Thymus (tissue), 11 donors: ENCODE results near the gene FAM169A. TPM values are rescaled to one million over a fixed set of nuclear protein-coding genes. Genes with fewer than 3 reads are reported as not detected.
"Not testable (repeated sequence)": the region's sequence is repeated elsewhere in the genome, so short reads cannot be mapped to it uniquely, and the experiment has no call there.

Source experiments
- DNase-seq, 9 donors: peaks; one replicate each; pipeline ENCODE4 v3.0.0-alpha.2; 2013; ENCODE audit warnings: low spot score in 9 of 9, low read depth in 6 of 9, missing footprints in 1 of 9
- H3K27ac ChIP-seq, 2 donors: one replicate each; pipeline ENCODE4 v1.5.1; 2013; ENCODE audit warnings: control low read depth in 1 of 2, low read depth in 1 of 2, low read length in 1 of 2, mild to moderate bottlenecking in 1 of 2, moderate library complexity in 1 of 2
- H3K27me3 ChIP-seq, 2 donors: one replicate each; pipeline ENCODE4 v1.5.1; 2013; ENCODE audit warnings: low read length in 1 of 2; ENCODE audit not compliant: control insufficient read depth in 2 of 2, insufficient read depth in 1 of 2
- H3K36me3 ChIP-seq, 2 donors: one replicate each; pipeline ENCODE4 v1.5.1; 2013; ENCODE audit warnings: low read length in 1 of 2, mild to moderate bottlenecking in 1 of 2, moderate library complexity in 1 of 2; ENCODE audit not compliant: control insufficient read depth in 2 of 2, insufficient read depth in 2 of 2
- H3K4me1 ChIP-seq, 2 donors: one replicate each; pipeline ENCODE4 v1.5.1; 2013; ENCODE audit warnings: low read length in 2 of 2; ENCODE audit not compliant: control insufficient read depth in 2 of 2, insufficient read depth in 2 of 2
- H3K4me3 ChIP-seq, 2 donors: one replicate each; pipeline ENCODE4 v1.5.1; 2013; ENCODE audit warnings: low read length in 2 of 2, control low read depth in 1 of 2, mild to moderate bottlenecking in 1 of 2
- H3K9me3 ChIP-seq, 2 donors: one replicate each; pipeline ENCODE4 v1.5.1; 2013; ENCODE audit warnings: low read length in 1 of 2, mild to moderate bottlenecking in 1 of 2; ENCODE audit not compliant: control insufficient read depth in 2 of 2, insufficient read depth in 1 of 2
- WGBS: extraction: QIAGEN DNeasy Blood & Tissue Kit; methylation state at CpG from one replicate; pipeline ENCODE4 v1.1.7; 2013; 5-methylcytosine and 5-hydroxymethylcytosine counted together
- polyA plus RNA-seq: library from polyadenylated mRNA; stranded (reverse); fragments of 200-250 nt; gene quantifications from one replicate; pipeline ENCODE4 v1.2.3, GENCODE V29; 2013
- total RNA-seq: library from RNA; stranded (reverse); fragments of 120-200 nt; gene quantifications from one replicate; pipeline ENCODE4 v1.2.4, GENCODE V29; 2013
- donor health status: healthy.

The FAM169A gene
- total and polyA plus RNA-seq, 2 donors = 5.3 to 11.6 TPM

DNA sequence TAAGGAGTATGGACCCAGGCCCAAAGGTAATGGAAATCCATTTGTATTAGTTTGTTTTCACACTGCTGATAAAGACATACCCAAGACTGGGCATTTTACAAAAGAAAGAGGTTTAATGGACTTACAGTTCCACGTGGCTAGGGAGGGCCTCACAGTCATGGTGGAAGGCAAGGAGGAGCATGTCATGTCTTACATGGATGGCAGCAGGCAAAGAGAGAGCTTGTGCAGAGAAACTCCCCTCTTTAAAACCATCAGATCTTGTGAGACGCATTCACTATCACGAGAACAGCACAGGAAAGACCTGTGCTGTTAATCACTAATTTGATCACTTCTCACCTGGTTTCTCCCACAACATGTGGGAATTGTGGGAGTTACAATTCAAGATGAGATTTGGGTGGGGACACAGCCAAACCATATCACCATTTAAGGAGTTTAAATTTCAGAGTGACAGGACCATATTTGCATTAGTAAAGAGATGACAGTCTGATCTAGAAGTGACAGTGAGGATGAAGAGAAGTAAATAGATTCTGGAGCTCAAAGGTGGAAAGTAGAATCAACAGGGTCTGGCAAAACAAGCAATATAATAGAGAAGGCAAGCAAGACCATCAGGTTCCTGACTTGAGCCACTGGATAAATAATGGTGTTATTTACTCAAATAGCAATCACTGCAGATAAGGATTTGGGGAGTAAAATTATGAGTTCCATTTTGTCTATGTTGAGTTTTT lies 7.5 kb upstream of the FAM169A start:
- no peaks in the 10 kb centered on the region for H3K4me1 ChIP-seq
- no peak overlapping the region for H3K4me3 ChIP-seq
- peaks cover 0 to 2% of the 10 kb centered on the region in 2 donors for H3K27me3 ChIP-seq
- WGBS = 93% methylated on average over 3 of the region's 3 CpGs
- H3K27ac ChIP-seq = no peak overlapping the region
- DNase-seq = no peak
- H3K36me3 ChIP-seq = no peaks in the 10 kb centered on the region
- no peaks in the 10 kb centered on the region for H3K9me3 ChIP-seq

- H3K4me1 ChIP-seq = peaks cover 1 to 6% of the 10 kb centered on the region in 2 donors
- WGBS = 96% methylated on average over 3 of the region's 3 CpGs
- no peaks in the 10 kb centered on the region for H3K36me3 ChIP-seq
- no peaks in the 10 kb centered on the region for H3K9me3 ChIP-seq
- H3K4me3 ChIP-seq = no peak overlapping the region
- H3K27ac ChIP-seq = no peak overlapping the region
- H3K27me3 ChIP-seq = peaks cover 6 to 17% of the 10 kb centered on the region in 2 donors
- no peak for DNase-seq
Measured at GRCh38 chr5:74870299-74871067, 4.3 kb upstream of the FAM169A start.

DNA sequence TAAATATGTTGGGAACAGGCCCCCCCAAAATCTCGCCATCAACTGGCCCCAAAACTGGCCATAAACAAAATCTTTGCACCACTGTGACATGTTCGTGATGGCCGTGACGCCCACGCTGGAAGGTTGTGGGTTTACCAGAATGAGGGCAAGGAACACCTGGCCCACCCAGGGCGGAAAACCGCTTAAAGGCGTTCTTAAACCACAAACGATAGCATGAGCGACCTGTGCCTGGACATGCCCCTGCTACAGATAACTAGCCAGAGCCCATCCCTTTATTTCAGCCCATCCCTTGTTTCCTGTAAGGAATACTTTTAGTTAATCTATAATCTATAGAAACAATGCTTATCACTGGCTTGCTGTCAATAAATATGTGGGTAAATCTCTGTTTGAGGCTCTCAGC lies 3.2 kb upstream of the FAM169A start:
- not testable (repeated sequence) for H3K9me3 ChIP-seq, H3K36me3 ChIP-seq, H3K4me3 ChIP-seq, DNase-seq, H3K27ac ChIP-seq
- WGBS = 82% methylated on average over 10 of the region's 10 CpGs
- Histone ChIP-seq H3K4me1 (peaks cover 8 to 12% of the 10 kb centered on the region in 2 donors), H3K27me3 (peaks cover 6 to 24% of the 10 kb centered on the region in 2 donors)

DNA sequence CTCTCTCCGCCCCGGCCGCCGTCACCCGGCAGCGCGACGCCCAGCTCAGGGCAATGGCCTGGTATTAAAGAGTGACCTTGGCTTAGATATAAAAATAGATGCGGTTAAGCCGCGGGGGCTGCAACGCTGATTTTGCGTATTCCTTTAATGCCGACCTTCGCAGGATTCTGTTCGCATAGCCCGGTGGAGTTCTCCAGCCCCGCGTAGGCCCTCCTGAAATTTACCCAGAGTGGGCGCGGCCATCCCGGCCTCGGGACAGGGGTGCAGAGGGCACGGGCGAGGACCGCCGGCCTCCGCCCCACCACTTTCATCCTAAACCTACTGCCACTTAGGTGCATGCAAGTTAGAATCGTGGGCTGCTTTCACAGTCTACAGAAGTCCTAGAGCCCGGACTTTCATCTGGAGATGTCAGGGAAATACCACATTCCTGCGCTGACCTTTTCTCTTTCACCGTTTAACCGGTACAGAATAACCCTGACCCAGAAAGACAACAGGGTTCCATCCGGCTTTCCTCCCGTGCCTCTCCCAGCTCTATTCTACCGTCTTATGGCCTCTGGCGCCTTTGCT lies 492 bp upstream of the FAM169A start:
- Histone ChIP-seq H3K36me3 (no peaks in the 10 kb centered on the region), H3K27me3 (peaks cover 6 to 24% of the 10 kb centered on the region in 2 donors), H3K27ac (no peak overlapping the region), H3K4me3 (peak overlapping the region; percentile 44 to 93), H3K9me3 (no peaks in the 10 kb centered on the region), H3K4me1 (peaks cover 8 to 12% of the 10 kb centered on the region in 2 donors)
- 17% methylated on average over 37 of the region's 37 CpGs for WGBS
- DNase-seq = peak in 2 of 9 donors; percentile 8 to 9

DNA sequence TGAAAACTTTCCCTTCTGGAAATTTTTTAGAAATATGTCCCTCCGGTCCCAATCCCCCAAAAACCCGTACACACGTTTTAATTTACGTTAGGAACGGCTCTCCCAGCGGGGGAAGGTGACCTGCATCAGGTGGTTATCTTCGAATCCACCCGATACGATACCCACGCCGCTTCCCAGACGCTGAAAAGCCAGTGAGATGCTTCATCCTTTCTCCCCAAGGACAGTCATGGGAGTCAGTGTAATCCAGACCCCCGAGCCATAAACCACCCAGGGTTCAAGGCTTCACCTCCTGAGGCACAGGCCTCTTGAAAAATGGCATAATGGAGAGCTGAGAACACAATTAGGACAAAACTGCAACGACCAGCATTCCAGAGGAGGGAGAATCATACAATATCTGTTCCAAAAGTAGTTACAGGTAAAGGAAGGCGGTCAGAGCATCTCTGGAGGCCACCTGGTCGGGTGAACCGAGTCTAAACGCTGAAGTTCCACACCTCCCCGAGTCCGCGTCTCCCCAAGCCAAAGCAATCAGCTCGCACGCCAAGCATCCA lies 857 bp downstream of the FAM169A start:
- peak in 2 of 9 donors; percentile 12 to 26 for DNase-seq
- Histone ChIP-seq H3K9me3 (no peaks in the 10 kb centered on the region), H3K27me3 (peaks cover 6 to 24% of the 10 kb centered on the region in 2 donors), H3K36me3 (no peaks in the 10 kb centered on the region), H3K4me1 (peaks cover 8 to 12% of the 10 kb centered on the region in 2 donors), H3K4me3 (peak overlapping the region; percentile 64 to 93), H3K27ac (peak overlapping the region; percentile 36 to 56)
- 34% methylated on average over 23 of the region's 23 CpGs for WGBS

- H3K36me3 ChIP-seq = no peaks in the 10 kb centered on the region
- H3K4me3 ChIP-seq = peak overlapping the region in 1 of 2 donors; percentile 64
- no peaks in the 10 kb centered on the region for H3K9me3 ChIP-seq
- DNase-seq = no peak
- H3K27me3 ChIP-seq = peaks cover 6 to 24% of the 10 kb centered on the region in 2 donors
- 88% methylated on average over 8 of the region's 8 CpGs for WGBS
- no peak overlapping the region for H3K27ac ChIP-seq
- H3K4me1 ChIP-seq = peaks cover 8 to 12% of the 10 kb centered on the region in 2 donors
Measured at GRCh38 chr5:74864823-74865222, 1.4 kb downstream of the FAM169A start.

- Histone ChIP-seq H3K36me3 (no peaks in the 10 kb centered on the region), H3K27me3 (peaks cover 6 to 22% of the 10 kb centered on the region in 2 donors)
- WGBS = 99% methylated on average over 2 of the region's 2 CpGs
Measured at GRCh38 chr5:74863726-74864125, 2.5 kb downstream of the FAM169A start.

DNA sequence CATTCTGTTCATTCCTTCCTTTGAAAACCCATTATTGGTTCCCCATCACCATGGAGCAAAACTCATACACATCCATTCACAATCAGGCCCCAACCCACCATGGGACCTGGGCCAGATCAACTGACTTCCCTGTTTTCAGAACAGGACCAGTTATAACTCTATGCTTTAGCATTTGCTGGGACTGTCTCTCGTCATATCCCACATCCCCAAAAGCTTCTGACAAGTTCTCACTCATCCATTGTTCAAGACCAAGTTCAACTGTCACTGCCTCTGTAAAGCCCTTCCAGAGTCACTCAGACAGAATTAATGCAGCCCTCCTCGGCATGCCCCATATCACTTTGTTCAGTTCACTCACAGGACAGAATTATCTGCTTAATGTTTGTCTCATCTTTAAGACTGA lies 4.0 kb downstream of the FAM169A start:
- H3K27ac ChIP-seq = no peak overlapping the region
- 97% methylated on average over 2 of the region's 2 CpGs for WGBS
- H3K27me3 ChIP-seq = peaks cover 6 to 15% of the 10 kb centered on the region in 2 donors
- H3K4me1 ChIP-seq = peaks cover 8 to 12% of the 10 kb centered on the region in 2 donors
- H3K4me3 ChIP-seq = no peak overlapping the region
- H3K9me3 ChIP-seq = no peaks in the 10 kb centered on the region
- no peaks in the 10 kb centered on the region for H3K36me3 ChIP-seq
- no peak for DNase-seq

More at GRCh38 chr5:74863726-74864125, 2.5 kb downstream of the FAM169A start:
- H3K4me1 ChIP-seq = peaks cover 8 to 12% of the 10 kb centered on the region in 2 donors
- no peaks in the 10 kb centered on the region for H3K9me3 ChIP-seq
- H3K4me3 ChIP-seq = no peak overlapping the region
- no peak overlapping the region for H3K27ac ChIP-seq
- no peak for DNase-seq
